Activated CD8-positive, alpha-beta memory T cell treated with anti-CD3 and anti-CD28 coated beads, Interleukin-2, amount 50 U/mL, for 48 hours (primary cell): Measurements from ENCODE around the gene CCDC157.

ENCODE experiments used
- DNase-seq: peaks from one replicate; pipeline ENCODE4 v3.0.0-alpha.2; 2020

Gene CCDC157

DNA sequence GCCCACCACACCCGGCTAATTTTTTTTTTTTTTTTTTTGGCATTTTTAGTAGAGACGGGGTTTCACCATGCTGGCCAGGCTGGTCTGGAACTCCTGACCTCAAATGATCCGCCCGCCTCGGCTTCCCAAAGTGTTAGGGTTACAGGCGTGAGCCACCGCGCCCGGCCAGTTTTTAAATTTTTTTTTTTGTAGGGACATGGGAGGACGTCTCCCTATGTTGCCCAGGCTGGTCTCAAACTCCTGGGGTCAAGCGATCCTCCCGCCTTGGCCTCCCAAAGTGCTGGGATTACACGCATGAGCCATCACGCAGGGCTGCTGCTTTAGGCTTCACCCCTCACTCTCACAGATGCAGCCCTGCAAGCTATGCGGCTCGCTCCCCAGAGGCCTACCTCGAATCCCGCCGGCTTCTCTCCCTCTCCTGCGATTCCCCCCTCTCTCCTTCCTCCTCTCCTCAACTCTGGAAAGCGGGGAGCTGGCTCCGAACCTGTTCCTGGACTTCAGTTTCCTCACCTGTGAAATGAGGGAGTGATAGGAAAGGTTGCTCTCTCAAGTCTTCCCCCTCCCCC, 926 bp downstream of the CCDC157 start:
- no peak for DNase-seq

DNA sequence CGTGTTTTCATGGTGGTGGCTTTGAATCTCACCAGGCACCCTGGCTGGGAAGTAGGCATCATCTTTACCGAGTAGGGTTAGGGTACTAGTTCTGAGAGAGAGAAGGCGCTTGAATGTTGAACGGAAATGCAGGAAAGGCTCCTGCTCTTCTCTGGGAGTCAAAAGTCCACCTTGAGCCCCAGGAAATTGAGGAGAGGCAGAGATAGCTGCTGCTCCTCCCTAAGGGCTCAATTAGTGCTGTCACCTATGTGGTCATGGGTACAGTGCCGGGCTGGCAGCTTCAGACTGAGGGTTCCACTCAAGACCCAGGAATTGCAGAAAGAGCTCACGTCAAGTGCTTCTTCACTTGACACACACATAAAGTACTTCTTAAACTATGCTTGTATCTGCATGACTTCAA, 1.7 kb downstream of the CCDC157 start:
- no peak for DNase-seq

DNA sequence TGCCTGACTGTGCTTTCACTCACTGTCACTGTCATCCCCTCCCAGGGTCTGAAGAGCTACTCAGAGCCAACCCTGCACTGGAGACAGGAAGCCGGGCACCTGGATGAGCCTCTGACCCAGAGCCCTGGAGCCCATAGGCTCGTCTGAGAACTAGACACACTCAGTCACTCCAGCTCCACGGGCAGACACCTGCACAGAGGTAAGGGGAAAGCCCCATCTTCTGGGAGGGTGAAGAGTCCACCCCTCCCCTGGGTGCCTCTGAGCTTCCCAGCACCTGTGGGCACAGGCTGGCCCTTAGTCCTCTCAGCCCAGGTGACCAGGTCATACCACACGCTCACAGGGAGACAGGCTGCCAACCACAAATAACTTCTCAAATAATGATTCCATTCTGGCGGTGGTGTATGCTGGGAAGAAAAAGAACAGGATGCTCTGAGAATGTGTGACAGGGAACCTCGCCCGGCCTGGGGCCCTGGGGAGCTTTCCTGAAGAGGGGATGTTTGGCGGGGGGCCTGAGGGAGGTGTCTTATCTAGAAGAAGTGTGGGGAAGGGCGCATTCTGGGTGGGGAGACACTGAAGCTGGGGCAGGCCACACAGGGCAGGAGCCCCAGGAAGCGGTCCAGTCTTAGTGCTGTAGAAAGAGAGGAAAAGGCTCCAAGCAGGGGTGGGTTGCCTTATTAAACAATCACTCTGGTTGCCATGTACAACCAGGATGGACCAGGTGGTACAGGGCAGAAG, 5.3 kb downstream of the CCDC157 start:
- DNase-seq, result no peak

DNA sequence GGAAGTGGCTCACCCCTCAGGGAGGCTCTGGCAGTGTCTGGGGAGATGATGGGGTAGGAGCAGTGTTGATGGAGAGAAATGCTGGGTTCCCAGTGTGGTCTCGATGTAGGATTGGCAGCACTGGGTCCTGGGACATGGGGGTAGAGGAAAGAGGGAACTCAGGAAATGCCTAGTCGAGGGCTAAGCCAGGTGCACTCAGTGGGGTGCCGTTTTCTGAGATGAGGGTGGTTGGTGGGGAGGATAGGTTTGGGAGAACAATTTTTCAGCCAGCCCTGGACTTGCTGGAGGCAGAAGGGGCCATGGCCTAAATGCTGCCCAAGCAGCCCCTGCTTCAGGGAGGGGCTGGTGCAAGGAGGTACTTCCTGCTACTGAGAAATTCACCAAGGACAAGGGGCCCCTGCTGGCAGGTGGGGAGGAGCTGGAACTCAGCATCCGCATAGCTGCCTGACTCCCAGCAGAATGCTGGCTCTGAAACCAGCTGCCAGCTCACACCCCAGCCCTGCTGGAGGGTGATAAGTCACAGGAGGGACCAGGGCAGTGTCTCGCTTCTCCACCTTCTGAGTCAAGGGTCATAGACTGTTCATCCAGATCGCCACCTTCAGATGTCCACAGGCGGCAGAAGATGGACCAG, 6.0 kb downstream of the CCDC157 start:
- no peak for DNase-seq

DNA sequence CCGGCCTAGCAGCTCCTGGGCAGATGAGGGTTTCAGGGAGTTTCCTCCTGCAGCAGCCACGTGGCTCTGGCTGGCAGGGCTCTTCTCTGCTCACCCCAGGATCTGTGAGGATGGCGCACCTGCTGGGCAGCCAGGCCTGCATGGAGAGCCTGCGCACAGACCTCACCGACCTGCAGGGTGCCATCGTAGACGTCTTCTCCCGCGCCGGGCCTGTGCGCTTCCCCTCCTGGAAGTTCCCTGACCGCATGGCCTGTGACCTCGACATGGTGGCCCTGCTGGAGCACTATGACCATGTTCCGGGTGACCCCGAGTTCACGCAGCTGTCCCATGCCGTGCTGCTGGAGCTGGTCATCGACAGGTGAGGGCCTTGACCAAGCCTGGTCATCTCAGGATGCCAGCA, 9.1 kb downstream of the CCDC157 start:
- DNase-seq, result no peak

DNA sequence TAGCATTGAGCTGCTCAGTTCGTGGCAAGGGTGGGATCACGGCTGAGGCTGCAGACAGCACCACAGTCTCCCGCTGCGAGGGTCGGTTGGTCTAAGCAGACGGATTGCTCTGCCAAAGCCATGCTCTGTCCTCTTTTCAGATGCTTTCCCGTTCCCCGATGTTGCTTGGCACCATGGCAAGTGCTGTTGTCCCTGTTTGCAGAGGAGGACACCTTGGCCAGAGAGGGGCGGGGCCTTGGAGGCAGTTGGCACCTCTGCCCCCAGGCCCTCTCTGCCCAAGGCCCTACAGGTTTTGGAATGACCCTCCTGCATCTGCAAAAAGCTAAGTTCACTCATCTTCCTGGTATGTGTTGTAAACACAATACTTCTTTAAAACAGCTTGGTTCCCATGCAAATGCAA, 11.6 kb downstream of the CCDC157 start:
- no peak for DNase-seq

DNA sequence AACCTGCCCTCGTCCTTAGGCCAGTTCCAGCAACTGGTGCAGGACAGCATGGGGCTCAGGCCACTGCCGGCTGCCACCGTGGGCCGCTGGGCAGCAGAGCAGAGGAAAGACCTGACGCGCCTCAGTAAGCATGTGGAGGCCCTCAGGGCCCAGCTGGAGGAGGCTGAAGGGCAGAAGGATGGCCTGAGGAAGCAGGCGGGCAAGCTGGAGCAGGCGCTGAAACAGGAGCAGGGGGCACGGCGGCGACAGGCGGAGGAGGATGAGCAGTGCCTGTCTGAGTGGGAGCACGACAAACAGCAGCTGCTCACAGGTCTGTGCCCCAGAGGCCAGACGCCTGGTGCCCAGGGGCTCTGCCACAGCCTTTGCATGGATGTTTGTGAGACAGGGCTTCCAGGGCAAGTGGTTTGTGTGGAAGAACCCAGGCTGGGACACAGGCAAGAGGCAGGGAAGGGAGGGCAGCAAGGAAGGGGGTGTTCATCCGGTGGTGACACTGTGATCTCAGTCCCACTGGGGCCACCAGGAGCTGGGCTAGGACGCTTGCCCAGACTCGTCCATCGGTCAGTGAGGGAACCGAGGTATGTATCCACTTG, 13.9 kb downstream of the CCDC157 start:
- DNase-seq, result no peak

DNA sequence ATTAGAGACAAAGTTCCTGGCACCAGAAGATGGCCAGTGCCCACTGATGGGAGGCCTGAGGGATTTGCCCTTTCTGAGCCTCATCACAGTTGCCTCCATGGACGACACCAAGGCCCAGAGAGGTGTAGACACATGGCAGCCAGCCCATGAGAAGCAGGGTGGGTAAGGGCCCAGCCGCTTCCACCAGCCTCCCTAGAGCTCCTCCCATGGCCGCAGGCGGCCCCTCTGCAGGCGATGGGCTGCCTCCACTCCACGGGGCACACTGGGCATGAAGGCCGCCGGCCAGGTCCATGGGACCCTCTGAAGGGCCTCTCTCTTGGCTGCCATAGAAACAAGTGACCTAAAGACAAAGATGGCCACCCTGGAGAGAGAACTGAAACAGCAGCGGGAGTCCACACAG, 14.5 kb downstream of the CCDC157 start:
- DNase-seq, result no peak

DNA sequence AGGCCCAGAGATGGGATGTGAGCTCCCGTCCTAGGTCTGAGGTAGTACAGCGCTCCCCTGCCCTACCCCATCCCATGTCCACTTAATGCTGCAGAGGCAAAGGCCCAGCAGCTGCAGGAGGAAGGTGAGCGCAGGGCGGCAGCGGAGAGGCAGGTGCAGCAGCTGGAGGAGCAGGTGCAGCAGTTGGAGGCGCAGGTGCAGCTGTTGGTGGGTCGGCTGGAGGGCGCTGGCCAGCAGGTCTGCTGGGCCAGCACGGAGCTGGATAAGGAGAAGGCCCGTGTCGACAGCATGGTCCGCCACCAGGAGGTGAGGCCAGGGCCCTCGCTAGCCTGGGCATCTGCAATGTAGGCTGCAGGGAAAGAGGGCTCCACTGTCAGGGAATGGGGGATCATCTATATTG, 15.2 kb downstream of the CCDC157 start:
- no peak for DNase-seq

DNA sequence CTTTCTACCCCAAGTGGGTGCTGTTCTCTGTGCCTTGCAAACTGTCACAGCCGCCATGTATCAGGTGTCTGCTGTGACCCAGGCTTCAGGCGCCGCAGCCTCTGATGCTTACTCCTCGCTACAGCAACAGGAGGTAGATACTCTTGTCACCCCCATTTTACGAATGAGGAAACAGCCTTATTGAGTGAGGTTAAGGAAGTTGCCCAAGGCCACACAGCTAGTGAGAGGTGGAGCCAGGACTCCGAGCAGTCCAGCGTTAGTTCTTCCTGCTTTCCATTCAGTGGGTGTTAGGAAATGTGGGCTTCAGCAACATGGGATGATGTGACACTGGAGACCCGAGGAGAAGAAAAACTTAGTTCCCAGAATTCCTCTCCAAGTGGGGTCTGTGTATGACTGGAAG, 16.1 kb downstream of the CCDC157 start:
- no peak for DNase-seq

DNA sequence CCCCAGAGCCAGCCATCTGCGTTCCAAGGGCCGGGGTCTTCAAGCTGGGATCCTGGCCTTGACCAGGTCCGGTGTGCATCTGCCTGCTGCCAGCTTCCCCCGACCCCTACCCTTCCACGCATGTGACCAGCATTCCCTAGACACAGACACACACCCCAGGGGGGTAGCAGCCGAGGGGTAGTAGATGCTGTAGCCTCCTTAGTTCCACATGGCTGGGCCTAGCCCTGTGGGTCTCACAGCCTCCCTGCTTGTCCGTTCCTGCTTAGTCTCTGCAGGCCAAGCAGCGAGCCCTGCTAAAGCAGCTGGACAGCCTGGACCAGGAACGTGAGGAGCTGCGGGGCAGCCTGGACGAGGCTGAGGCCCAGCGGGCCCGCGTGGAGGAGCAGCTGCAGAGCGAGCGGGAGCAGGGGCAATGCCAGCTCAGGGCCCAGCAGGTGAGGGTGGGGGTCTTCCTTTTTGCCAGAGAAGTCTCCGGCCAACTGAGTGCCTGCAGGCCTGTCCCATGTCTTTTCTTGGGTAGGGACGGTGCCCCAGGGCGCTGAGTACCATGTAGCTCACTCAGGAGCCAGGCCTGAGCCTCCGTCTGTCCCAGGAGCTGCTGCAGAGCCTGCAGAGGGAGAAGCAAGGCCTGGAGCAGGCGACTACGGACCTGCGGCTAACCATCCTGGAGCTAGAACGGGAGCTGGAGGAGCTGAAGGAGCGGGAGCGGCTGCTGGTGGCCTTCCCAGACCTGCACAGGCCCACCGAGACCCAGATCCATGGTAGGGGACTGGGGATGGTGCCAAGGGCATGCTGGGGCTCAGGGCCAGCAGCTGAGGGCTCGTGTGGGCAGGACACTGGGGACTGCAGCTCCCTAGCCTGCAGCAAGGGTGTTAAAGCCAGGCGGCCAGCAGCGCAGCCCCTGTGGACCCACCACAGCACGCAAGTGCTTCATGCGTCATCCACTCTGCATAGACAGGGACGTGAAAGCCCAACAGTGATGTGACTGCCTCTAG, 16.8 kb downstream of the CCDC157 start:
- DNase-seq, result no peak

DNA sequence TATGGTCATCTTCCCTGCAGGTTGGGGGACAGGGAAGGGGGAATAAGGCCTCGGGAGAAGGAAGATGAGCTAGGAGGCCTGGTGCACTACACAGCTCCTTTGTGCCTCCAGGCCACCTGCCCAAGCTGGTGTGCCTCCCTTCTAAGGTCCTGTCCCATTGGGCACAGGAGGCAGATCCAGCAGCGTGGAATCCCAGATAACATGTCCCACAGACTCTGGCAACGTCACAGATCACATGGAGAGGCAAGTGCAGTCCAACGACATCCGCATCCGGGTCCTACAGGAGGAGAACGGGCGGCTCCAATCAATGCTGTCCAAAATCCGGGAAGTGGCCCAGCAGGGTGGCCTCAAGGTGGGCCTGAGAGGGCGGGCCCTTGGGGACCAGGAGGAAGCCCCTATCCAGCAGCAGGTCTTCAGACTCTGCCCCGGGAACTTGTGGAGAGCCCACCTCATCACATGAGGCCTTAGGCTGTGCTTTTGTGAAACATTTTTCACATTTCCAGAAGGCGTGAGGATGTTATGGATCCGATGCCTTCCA, 18.6 kb downstream of the CCDC157 start:
- DNase-seq, result no peak

DNA sequence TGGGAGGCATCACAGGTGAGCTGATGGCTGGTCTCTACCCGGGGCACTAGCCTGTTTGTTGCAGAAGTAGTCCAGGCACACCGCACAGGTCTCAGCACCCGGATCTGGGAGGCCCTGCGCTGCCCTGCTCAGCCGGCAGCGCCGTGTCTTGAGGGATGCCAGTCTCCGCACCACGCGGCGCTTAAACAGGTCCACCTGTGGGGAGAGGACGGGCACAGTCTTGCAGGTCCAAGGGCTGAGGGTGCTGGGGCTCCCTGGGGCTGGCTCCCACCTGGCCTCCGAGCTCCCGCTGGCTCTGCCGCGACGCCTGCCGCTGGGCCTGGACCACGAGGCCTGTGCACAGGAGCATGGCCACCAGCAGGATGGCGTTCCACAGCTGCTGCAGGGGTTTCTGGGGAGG, 23.2 kb downstream of the CCDC157 start:
- no peak for DNase-seq

DNA sequence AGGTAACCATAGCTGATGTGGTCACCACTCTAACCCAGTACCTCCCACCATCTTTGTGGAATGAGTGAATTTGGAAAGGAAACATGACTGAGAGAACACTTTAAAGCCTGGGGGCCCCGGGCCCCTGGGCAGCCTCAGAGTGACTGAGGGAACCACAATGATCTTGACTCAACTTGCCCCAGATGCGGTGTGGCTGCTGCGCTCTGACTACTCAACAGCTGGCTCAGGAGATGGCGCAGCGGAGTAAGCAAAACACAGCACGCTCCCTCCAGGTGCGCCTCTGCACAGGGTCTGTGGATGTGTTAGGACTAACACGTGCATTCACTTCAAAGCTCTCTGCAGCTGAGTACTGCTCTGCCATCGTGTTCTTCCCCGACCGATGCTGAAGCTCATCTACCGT, 24.5 kb downstream of the CCDC157 start:
- peak; percentile 70 for DNase-seq

DNA sequence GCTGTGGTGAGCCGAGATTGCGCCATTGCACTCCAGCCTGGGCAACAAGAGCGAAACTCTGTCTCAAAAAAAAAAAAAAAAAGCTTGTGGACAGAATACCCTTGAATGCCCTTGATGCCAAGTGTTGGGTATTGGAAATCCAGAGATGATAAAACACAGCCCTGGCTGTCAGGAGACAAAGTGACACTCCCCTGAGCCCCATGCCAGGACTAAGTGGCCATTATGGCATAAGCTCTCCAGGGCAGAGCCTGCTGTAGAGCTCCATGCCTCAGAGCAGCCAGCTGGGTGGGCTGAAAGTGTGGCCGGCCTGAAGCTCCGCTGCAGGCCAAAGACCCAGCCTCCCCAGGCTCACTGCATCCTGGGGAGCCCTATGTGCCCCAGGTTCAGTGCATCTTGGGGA, 25.5 kb downstream of the CCDC157 start:
- DNase-seq, result no peak

DNA sequence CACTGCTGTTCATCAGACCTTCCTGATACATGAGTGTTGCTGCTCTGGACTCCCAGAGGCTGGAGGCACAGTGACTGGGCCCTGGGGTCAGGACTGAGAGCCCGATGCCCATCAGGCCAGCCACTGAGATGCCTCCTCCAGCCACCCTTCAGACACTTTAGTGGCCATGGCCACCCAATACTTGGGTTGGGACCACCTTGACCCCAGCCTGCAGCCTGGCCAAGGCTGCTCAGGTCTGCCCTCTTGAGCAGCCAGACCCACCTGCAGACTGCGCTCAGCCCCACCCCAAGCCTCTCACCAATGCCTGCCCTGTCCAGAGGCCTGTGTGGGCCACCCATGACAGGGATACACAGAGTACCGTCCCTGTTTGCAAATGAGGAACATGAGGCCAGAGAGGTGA, 26.3 kb downstream of the CCDC157 start:
- DNase-seq, result no peak

DNA sequence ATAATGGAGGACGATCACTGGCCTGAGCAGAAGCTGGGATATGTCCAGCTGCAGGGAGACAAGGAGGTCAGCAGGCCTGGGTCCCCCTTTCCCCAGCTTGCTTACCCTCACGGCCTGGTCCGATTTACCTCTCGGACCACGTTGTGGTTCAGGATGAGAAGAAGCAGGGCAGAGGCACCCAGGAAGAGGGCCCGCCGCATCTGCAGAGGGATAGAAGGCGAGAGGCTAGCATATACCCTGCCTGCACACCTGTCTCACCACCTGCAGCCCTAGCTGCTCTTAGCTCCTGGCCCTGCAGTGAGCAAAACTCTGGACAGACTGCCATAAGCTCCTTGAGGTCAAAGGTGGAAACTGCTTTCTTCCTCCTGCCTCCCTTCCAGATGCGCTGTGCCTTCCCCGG, 29.1 kb downstream of the CCDC157 start:
- no peak for DNase-seq

DNA sequence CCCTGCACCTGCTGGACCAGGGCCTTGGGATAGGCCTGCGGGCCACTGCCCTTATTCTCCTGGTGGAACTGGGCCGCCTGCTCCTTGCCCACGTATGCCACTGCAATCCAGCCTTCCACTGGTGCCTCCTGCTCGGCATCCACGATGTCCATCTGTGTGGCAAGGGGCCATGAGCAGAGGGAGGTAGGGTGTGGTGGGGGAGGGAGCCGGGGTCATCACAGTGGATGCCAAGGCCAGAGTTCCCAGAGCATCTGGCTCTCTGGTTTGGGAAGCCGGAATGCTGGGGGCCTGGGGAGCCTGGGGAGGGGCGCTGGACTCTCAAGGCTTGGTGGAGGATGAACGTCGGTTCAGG, 29.8 kb downstream of the CCDC157 start:
- DNase-seq, result no peak

DNA sequence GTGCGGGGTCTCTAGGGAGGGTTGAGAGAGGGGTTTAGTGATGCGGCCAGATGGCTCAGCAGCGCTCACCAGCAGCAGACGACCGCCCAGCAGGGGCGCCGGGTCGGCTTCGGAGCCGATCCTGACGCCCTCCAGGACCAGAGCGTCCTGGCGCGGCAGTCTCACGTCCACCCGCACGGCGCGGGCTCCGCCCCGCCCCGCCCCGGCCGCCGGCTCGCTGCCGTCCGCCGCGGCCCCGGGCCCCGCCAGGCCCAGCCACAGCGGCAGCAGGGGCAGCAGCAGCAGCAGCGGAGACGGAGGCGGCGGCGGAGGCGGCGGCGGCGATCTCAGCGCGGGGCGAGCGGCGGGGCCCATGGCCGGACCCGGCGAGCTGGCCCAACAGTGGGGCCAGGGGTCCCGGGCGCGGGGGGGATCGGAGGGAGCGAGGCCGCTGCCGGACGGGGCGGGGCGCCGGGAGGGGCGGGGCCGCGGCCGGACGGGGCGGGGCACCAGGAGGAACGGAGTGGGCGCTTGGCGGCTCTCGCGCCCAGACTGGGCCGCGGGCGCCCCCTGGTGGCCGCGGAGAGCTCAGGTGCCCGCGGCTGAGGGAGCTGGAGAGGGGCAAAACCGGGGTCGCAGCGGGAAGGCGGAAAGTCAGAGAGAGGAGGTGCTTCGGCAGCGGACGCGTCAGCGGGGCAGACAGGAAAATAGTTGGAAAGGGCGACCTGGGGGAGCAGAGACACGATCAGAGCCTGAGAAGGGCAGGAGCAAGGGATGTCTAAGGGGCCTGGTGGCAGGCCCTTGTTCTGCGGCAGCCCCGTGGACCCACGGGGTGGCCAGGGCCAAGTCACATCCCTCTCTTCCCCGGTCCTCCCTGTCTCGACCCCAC, 30.4 kb downstream of the CCDC157 start, which contains the start of gene RNF215:
Gene RNF215, minus strand, starts transcription at position 452 of the 868 bp plus-strand sequence. Its CDS starts 98 bp downstream, at position 354.
- peak; percentile 94 for DNase-seq

DNA sequence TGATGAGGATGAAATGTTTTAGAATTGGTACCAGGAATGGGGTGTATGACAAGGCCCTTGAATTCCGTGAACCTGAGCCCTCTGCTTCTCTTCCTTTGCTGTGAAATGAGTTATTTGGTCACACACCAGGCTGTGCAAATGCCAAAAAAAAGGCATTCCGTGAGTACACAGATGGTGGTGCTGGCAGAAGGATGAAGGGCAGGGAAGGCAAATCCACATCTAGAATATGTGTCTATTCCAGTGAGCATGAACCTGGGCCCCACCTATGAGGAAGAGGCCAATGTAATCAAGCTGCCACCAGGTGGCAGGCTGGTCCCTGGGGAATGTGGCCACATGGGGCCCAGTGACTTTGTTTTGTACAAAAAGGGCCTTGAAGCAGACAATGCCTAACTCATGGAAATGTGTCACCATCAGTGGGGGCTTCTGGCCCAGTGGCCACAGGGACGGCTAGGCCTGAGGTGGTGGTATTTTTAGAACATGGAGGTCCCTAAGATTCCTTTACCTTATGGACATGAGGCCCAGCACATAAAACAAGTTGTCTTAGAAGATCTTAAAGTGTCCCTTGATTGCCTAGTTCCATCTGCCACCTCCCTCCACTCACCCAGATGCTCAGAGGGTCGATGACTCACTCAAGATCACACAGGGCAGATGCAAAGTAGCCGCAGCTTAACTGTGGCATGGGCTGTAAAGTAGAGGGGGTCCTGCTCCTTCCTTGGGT, 34.3 kb downstream of the CCDC157 start:
- DNase-seq, result peak; percentile 85
